Heart left ventricle (tissue), 16 donors: Measurements from ENCODE around the gene IGF2BP1. TPM values are rescaled to one million over a fixed set of nuclear protein-coding genes. Genes with fewer than 3 reads are reported as not detected.
A peak's percentile ranks its signal among the peaks of the same experiment; 100 is the strongest.

Experiments used
- ATAC-seq, 4 donors: fragments of 200-7000 bp; cut with Tn5 transposase; one replicate each; pipeline ENCODE4 v1.9.1; 2020 to 2022; ENCODE audit warnings: moderate library complexity in 4 of 4, mild to moderate bottlenecking in 3 of 4, moderate number of reproducible peaks in 1 of 4
- DNase-seq, 5 donors: peaks; one replicate each; pipeline ENCODE4 v3.0.0-alpha.2; 2020
- H3K27ac ChIP-seq, 12 donors: fragments of 200-600 bp; sonication (generic) in 4 of 12; one replicate each; pipeline versions ENCODE4 v1.5.0 to v1.8.0; 2016 to 2022; ENCODE audit warnings: mild to moderate bottlenecking in 2 of 12
- H3K27me3 ChIP-seq, 9 donors: fragments of 200-600 bp; sonication (generic) in 2 of 9; one replicate each; pipeline versions ENCODE4 v1.5.1 to v1.8.0; 2016 to 2022; ENCODE audit warnings: mild to moderate bottlenecking in 3 of 9
- H3K36me3 ChIP-seq, 9 donors: fragments of 200-600 bp; sonication (generic) in 2 of 9; one replicate each; pipeline versions ENCODE4 v1.5.0 to v1.8.0; 2018 to 2022; ENCODE audit warnings: mild to moderate bottlenecking in 2 of 9
- H3K4me1 ChIP-seq, 12 donors: fragments of 200-600 bp; sonication (generic) in 4 of 12; one replicate each; pipeline versions ENCODE4 v1.5.0 to v1.8.0; 2016 to 2022; ENCODE audit warnings: mild to moderate bottlenecking in 3 of 12
- H3K4me3 ChIP-seq, 12 donors: fragments of 200-600 bp; sonication (generic) in 4 of 12; one replicate each; pipeline versions ENCODE4 v1.5.0 to v1.8.0; 2017 to 2022; ENCODE audit warnings: mild to moderate bottlenecking in 9 of 12, moderate library complexity in 4 of 12
- H3K9me3 ChIP-seq, 12 donors: fragments of 200-600 bp; sonication (generic) in 4 of 12; one replicate each; pipeline versions ENCODE4 v1.5.0 to v1.8.0; 2016 to 2022; ENCODE audit warnings: mild to moderate bottlenecking in 1 of 12
- POLR2A ChIP-seq, 2 donors: fragments of 450-650 bp; IDR thresholded peaks; one replicate each; pipeline ENCODE4 v1.6.1; 2017; ENCODE audit warnings: antibody characterized with exemption in 2 of 2, mild to moderate bottlenecking in 2 of 2, moderate library complexity in 2 of 2
- WGBS, 4 donors: extraction: QIAGEN DNeasy Blood & Tissue Kit in 2 of 4; methylation state at CpG; one replicate each; pipeline versions ENCODE4 v1.1.5 to v1.1.7; 2013 to 2018; 5-methylcytosine and 5-hydroxymethylcytosine counted together
- intact Hi-C, 10 donors: fragments of 100-400 bp; cut with DNase I; formaldehyde crosslinking; loops; one replicate each; pipeline versions ENCODE4 v1.11.1 to v1.14.2; 2022
- long read RNA-seq, 3 donors: library from polyadenylated mRNA; unstranded; transcript quantifications; one replicate each; pipeline ENCODE4 v2.0.0, GENCODE V29; 2020 to 2021
- polyA plus RNA-seq, 2 donors: library from polyadenylated mRNA; stranded (reverse); fragments of 200-250 nt; gene quantifications; one replicate each; pipeline ENCODE4 v1.2.3, GENCODE V29; 2013
- total RNA-seq, 9 donors: library from RNA; depleted of rRNA in 2 of 9; stranded (reverse); fragments of >200 nt in 2 of 9; fragmentation: NEBNext Ultra II Directional in 3 of 9; extraction: Animal tissue kit (Norgen Biotek cat#: 25700) in 3 of 9; gene quantifications; one replicate each; pipeline versions ENCODE4 v1.1.0 to v1.2.4, GENCODE V29; 2016 to 2023
- TF ChIP-seq, protein P1 (sequence below), 12 donors: fragments of 200-600 bp; sonication (generic) in 4 of 12; IDR thresholded peaks; one replicate each; pipeline versions ENCODE4 v1.5.0 to v1.8.0; 2018 to 2022; ENCODE audit warnings: antibody characterized with exemption in 12 of 12, mild to moderate bottlenecking in 5 of 12
- donor health status: ischemic (EF 13 %, LVEDD 7.1; RV severe dilation, severe dysfunction).
- donor health status: healthy with polysubstance abuse.
- donor health status: DM: no; HTN: yes; CAD: no.
- donor health status: DM: no; HTN: no; CAD: no.
- donor health status: ischemic (EF 25% LVEDD 6.9; RV normal size, moderate dysfunction).
- donor health status: ischemic (EF 25% LVEDD 5.7; RV mildly dilated, moderate dysfunction).
- donor health status: healthy.
- donor health status: DM: yes; HTN: yes; CAD: no.
- donor health status: ischemic (EF 35%, LVEDD 5.7; RV mildly dilated, moderate dysfunction).
- donor health status: nonischemic (EF 11% LVEDD 7.7; RV severe dilation, severe dysfunction).
- donor health status: DM: yes; HTN: yes; CAD: no.
- donor health status: PGD.
- donor health status: ischemic (EF 29% LVEDD 5.4; RV normal size, mild dysfunction).
- donor health status: nonischemic (EF 23%, LVEDD 6.1; RV moderate dilation, normal function).

Gene IGF2BP1
- not detected for total RNA-seq
- under 1 TPM in 1 of 2 donors, not detected in 1; 0.01 TPM for polyA plus RNA-seq
- long read RNA-seq, donor 1, result 0 reads
- long read RNA-seq, donor 2, result 0 reads
- long read RNA-seq, donor 3, result 0 reads

DNA sequence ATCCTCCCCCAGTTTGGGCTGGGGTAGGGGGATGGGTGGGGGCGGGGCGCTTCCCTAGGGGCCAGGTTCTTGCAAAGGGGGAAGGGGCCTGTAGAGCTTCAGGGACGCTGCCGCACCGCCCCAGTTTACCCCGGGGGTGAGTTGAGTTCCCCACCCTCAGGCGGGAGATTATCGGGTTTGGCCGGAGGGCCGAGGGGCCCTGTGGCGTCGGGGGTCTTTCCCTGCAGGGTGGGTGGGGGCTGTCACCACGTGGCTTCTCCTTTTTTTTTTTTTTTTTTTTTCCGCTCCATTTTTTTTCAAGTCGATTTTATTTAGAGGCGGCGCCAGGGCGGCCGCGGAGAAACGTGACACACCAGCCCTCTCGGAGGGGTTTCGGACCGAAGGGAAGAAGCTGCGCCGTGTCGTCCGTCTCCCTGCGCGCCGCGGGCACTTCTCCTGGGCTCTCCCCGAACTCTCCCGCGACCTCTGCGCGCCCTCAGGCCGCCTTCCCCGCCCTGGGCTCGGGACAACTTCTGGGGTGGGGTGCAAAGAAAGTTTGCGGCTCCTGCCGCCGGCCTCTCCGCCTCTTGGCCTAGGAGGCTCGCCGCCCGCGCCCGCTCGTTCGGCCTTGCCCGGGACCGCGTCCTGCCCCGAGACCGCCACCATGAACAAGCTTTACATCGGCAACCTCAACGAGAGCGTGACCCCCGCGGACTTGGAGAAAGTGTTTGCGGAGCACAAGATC lies at the start of gene IGF2BP1:
TSS of gene IGF2BP1 (plus strand) at position 283 of the 724 bp plus-strand sequence. CDS start at position 644, 361 bp downstream.
- no peaks in the 10 kb centered on the region for H3K36me3 ChIP-seq
- intact Hi-C loops, result loop anchor here in 1 of 10 donors (10.0 kb wide), 1 partner anchor 262 kb away; no protein-coding TSS in a partner anchor
- WGBS, 4 donors, result 1 to 2% (median 2%) methylated on average over 26 to 62 of the region's 62 CpGs
- peaks cover 60 to 100% (median 98%) of the 10 kb centered on the region in 9 donors for H3K27me3 ChIP-seq
- H3K9me3 ChIP-seq, result peaks cover 0 to 4% (median 0%) of the 10 kb centered on the region in 12 donors
- no peak within 1 kb of the TSS for H3K27ac ChIP-seq
- peak within 1 kb of the TSS in 11 of 12 donors; percentile 1 to 44 (median 19) for H3K4me3 ChIP-seq
- DNase-seq, result no peak
- peaks cover 0 to 32% (median 15%) of the 10 kb centered on the region in 12 donors for H3K4me1 ChIP-seq
- peak in 1 of 4 donors; percentile 18 for ATAC-seq
- TF ChIP-seq, protein P1, sequence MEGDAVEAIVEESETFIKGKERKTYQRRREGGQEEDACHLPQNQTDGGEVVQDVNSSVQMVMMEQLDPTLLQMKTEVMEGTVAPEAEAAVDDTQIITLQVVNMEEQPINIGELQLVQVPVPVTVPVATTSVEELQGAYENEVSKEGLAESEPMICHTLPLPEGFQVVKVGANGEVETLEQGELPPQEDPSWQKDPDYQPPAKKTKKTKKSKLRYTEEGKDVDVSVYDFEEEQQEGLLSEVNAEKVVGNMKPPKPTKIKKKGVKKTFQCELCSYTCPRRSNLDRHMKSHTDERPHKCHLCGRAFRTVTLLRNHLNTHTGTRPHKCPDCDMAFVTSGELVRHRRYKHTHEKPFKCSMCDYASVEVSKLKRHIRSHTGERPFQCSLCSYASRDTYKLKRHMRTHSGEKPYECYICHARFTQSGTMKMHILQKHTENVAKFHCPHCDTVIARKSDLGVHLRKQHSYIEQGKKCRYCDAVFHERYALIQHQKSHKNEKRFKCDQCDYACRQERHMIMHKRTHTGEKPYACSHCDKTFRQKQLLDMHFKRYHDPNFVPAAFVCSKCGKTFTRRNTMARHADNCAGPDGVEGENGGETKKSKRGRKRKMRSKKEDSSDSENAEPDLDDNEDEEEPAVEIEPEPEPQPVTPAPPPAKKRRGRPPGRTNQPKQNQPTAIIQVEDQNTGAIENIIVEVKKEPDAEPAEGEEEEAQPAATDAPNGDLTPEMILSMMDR (IDR thresholded peaks at IDR 0.05), result no peak
- no peak for TF ChIP-seq POLR2A (IDR thresholded peaks at IDR 0.05)

- H3K9me3 ChIP-seq, result no peaks in the 10 kb centered on the region
- H3K27me3 ChIP-seq, result peaks cover 0 to 56% (median 13%) of the 10 kb centered on the region in 9 donors
- intact Hi-C loops, result no loop called here
Observed at GRCh38 chr17:48951572-48951971, 45.6 kb upstream of the IGF2BP1 start.

DNA sequence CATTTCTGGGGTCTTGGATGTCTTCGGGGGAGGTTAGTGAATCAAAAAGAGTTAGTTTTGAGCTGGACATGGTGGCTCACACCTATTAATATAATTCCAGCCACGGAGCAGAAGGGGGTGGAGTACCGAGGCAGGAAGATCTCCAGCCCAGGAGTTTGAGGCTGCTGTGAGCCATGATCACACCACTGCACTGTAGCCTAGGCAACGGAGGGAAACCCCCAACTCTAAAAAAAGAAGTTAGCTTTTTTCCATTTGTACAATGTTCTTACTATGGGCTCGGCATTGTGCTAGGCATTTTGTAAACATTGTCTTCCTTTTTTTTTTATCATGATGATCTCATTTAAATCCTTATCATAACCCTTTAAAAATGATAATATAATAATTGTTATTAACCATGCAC lies 44.3 kb upstream of the IGF2BP1 start:
- TF ChIP-seq, protein P1 (IDR thresholded peaks at IDR 0.05), result no peak
- no peak for TF ChIP-seq POLR2A (IDR thresholded peaks at IDR 0.05)
- WGBS, 4 donors, result 25 to 40% (median 33%) methylated on average over 5 of the region's 5 CpGs
- ATAC-seq (no peak), DNase-seq (no peak)
- Histone ChIP-seq H3K27ac (no peak overlapping the region), H3K4me3 (no peak overlapping the region), H3K9me3 (no peaks in the 10 kb centered on the region), H3K27me3 (peaks cover 0 to 68% (median 15%) of the 10 kb centered on the region in 9 donors), H3K36me3 (no peaks in the 10 kb centered on the region), H3K4me1 (no peaks in the 10 kb centered on the region)
- intact Hi-C loops, result no loop called here

More at GRCh38 chr17:48951572-48951971, 45.6 kb upstream of the IGF2BP1 start:
- TF ChIP-seq POLR2A (IDR thresholded peaks at IDR 0.05), result no peak
- TF ChIP-seq, protein P1 (IDR thresholded peaks at IDR 0.05), result no peak
- H3K36me3 ChIP-seq, result no peaks in the 10 kb centered on the region
- DNase-seq (no peak), ATAC-seq (no peak)
- H3K27ac ChIP-seq, result no peak overlapping the region
- H3K4me1 ChIP-seq, result no peaks in the 10 kb centered on the region
- H3K4me3 ChIP-seq, result no peak overlapping the region
- WGBS, 4 donors, result 75 to 89% (median 81%) methylated on average over 5 of the region's 5 CpGs

- Histone ChIP-seq H3K4me3 (no peak overlapping the region), H3K4me1 (no peaks in the 10 kb centered on the region), H3K27ac (no peak overlapping the region), H3K27me3 (peaks cover 0 to 80% (median 18%) of the 10 kb centered on the region in 9 donors), H3K9me3 (no peaks in the 10 kb centered on the region), H3K36me3 (no peaks in the 10 kb centered on the region)
- no peak for DNase-seq
- intact Hi-C loops, result no loop called here
- WGBS, 4 donors, result 28 to 37% (median 31%) methylated on average over 7 of the region's 7 CpGs
- no peak for ATAC-seq
- TF ChIP-seq, protein P1 (IDR thresholded peaks at IDR 0.05), result peak in 1 of 12 donors; percentile 11
- no peak for TF ChIP-seq POLR2A (IDR thresholded peaks at IDR 0.05)
Observed at GRCh38 chr17:48954300-48954755, 42.9 kb upstream of the IGF2BP1 start.
